Endothelial cell of umbilical vein (primary cell): Measurements from ENCODE around the gene RABEP1. TPM values are rescaled to one million over a fixed set of nuclear protein-coding genes. Genes with fewer than 3 reads are reported as not detected.

Experiments used
- BruUV-seq: library from RNA; stranded (reverse); fragments of 400-500 nt; replicated peaks from 2 replicates; lab custom pipeline; 2021; lab: Mats Ljungman, UMichigan
- CTCF ChIA-PET: fragments of 300-600, 350-600 bp; sonication (Branson Sonifier 250); formaldehyde crosslinking; loops from one replicate; lab custom pipeline; 2021; ENCODE audit warnings: antibody characterized with exemption, inconsistent platforms; lab: Charles Lee
- POLR2A ChIA-PET: fragments of 300-600, 350-600 bp; sonication (Branson Sonifier 250); formaldehyde crosslinking; loops from one replicate; lab custom pipeline; 2021; ENCODE audit warnings: antibody characterized with exemption, inconsistent platforms; lab: Charles Lee
- DNase-seq: peaks from one replicate; pipeline ENCODE4 v3.0.0-alpha.2; 2011; ENCODE audit warnings: low read depth, low spot score
- FAIRE-seq: peaks from 2 replicates; lab custom pipeline; 2011; peaks lifted over from hg19 to GRCh38; lab: Jason Lieb, UNC
- H2AFZ ChIP-seq: 2 replicates; pipeline ENCODE4 v1.6.0; 2012; ENCODE audit warnings: low read depth, low read length, control low read depth, inconsistent platforms
- H3K27ac ChIP-seq: 2 replicates; pipeline ENCODE4 v1.5.1; 2011; ENCODE audit warnings: low read depth, mild to moderate bottlenecking, control low read depth, low read length, moderate library complexity; ENCODE audit not compliant: insufficient read depth
- H3K27me3 ChIP-seq, 2 experiments: 2 replicates each; pipeline versions ENCODE4 v1.6.0 to v1.6.1; 2011; ENCODE audit warnings: low read length in 2 of 2, mixed read lengths in 1 of 2; ENCODE audit not compliant: control insufficient read depth in 2 of 2, insufficient read depth in 2 of 2
- H3K36me3 ChIP-seq, 2 experiments: 2 replicates in 1 of 2; 3 replicates in 1 of 2; pipeline ENCODE4 v1.5.1; 2011; ENCODE audit warnings: low read length in 2 of 2, mild to moderate bottlenecking in 1 of 2, moderate library complexity in 1 of 2; ENCODE audit not compliant: control insufficient read depth in 2 of 2, insufficient read depth in 2 of 2; ENCODE audit errors: extremely low read depth in 1 of 2
- H3K4me1 ChIP-seq: 3 replicates; pipeline ENCODE4 v1.5.1; 2011; ENCODE audit warnings: mild to moderate bottlenecking, low read length; ENCODE audit not compliant: control insufficient read depth, insufficient read depth; ENCODE audit errors: extremely low read depth
- H3K4me2 ChIP-seq: 2 replicates; pipeline ENCODE4 v1.6.1; 2011; ENCODE audit warnings: low read length, control low read depth, mixed read lengths; ENCODE audit not compliant: insufficient read depth
- H3K4me3 ChIP-seq, 3 experiments: fragments of 200-600 bp in 1 of 3; sonication (generic), shearing (Covaris generic) in 1 of 3; replicated peaks in 1 of 3; 2 replicates each; pipeline ENCODE4 v1.5.1; 2011 to 2016; ENCODE audit warnings: control low read depth in 3 of 3, low read length in 3 of 3, mild to moderate bottlenecking in 2 of 3, inconsistent platforms in 1 of 3, low read depth in 1 of 3, moderate library complexity in 1 of 3; ENCODE audit not compliant: insufficient read depth in 1 of 3
- H3K79me2 ChIP-seq: 2 replicates; pipeline ENCODE4 v1.6.0; 2012; ENCODE audit warnings: low read length, inconsistent platforms; ENCODE audit not compliant: control insufficient read depth, insufficient read depth
- H3K9ac ChIP-seq: replicated peaks from 2 replicates; pipeline ENCODE3; 2011; ENCODE audit warnings: low read length, control low read depth; ENCODE audit not compliant: insufficient read depth; ENCODE audit errors: extremely low read depth
- H3K9me1 ChIP-seq: replicated peaks from 3 replicates; pipeline ENCODE4 v1.6.0; 2011; ENCODE audit warnings: mild to moderate bottlenecking, low read length; ENCODE audit not compliant: control insufficient read depth, insufficient read depth; ENCODE audit errors: extremely low read depth
- H3K9me3 ChIP-seq: replicated peaks from 2 replicates; pipeline ENCODE4 v1.5.1; 2012; ENCODE audit warnings: low read length, inconsistent platforms; ENCODE audit not compliant: control insufficient read depth, insufficient read depth
- H4K20me1 ChIP-seq: replicated peaks from 2 replicates; pipeline ENCODE3; 2011; ENCODE audit warnings: mild to moderate bottlenecking, low read length; ENCODE audit not compliant: control insufficient read depth, insufficient read depth; ENCODE audit errors: extremely low read depth
- EZH2 ChIP-seq: IDR thresholded peaks from 2 replicates; pipeline ENCODE4 v1.6.1; 2012; ENCODE audit warnings: borderline replicate concordance, low read depth, mild to moderate bottlenecking, moderate library complexity, low read length, inconsistent platforms; ENCODE audit not compliant: severe bottlenecking
- FOS ChIP-seq: IDR thresholded peaks from 2 replicates; pipeline ENCODE4 v1.6.1; 2011; ENCODE audit warnings: mild to moderate bottlenecking, low read length, moderate library complexity, borderline replicate concordance; ENCODE audit not compliant: insufficient read depth
- GATA2 ChIP-seq: IDR thresholded peaks from 2 replicates; pipeline ENCODE4 v1.7.0; 2011; ENCODE audit warnings: low read depth, mild to moderate bottlenecking, moderate library complexity, mixed read lengths, low read length; ENCODE audit not compliant: insufficient read length, insufficient read depth
- JUN ChIP-seq: IDR thresholded peaks from 2 replicates; pipeline ENCODE4 v1.6.1; 2011; ENCODE audit warnings: borderline replicate concordance, low read depth; ENCODE audit not compliant: insufficient read length, insufficient read depth
- MYC ChIP-seq: IDR thresholded peaks from one replicate; pipeline ENCODE4 v1.6.1; 2011; ENCODE audit warnings: mild to moderate bottlenecking, low read depth, low read length
- POLR2A ChIP-seq: IDR thresholded peaks from 2 replicates; pipeline ENCODE4 v1.6.1; 2012; ENCODE audit warnings: low read depth, mild to moderate bottlenecking, control low read depth, low read length
- POLR2AphosphoS5 ChIP-seq: IDR thresholded peaks from 2 replicates; pipeline ENCODE4 v1.6.1; 2012; ENCODE audit warnings: low read depth, mild to moderate bottlenecking, control low read depth, low read length, moderate library complexity; ENCODE audit not compliant: insufficient read depth
- dilution Hi-C: fragments of 300-500 bp; cut with MboI; formaldehyde crosslinking; loops from one replicate; pipeline ENCODE4 v1.15.0; 2019; ENCODE audit warnings: low sequenced_read_pairs; ENCODE audit not compliant: extremely low pct_ligation_motif_present
- intact Hi-C: fragments of 100-400 bp; cut with micrococcal nuclease; formaldehyde crosslinking; loops from one replicate; pipeline ENCODE4 v1.10.0; 2022
- polyA plus RNA-seq, 4 experiments: library from polyadenylated mRNA; depleted of rRNA in 3 of 4; stranded (reverse) in 3 of 4; unstranded in 1 of 4; fragments of >200 nt; gene quantifications; 2 replicates each; pipeline versions ENCODE4 v1.2.1 to v1.2.3, GENCODE V29; 2011 to 2012; ENCODE audit warnings: missing spikeins in 1 of 4
- total RNA-seq: library from RNA; stranded (reverse); gene quantifications from 2 replicates; pipeline ENCODE4 v1.2.3, GENCODE V29; 2021
- TF ChIP-seq, protein P1 (sequence below), 2 donors: IDR thresholded peaks; 1 replicate in 1 of 2; 2 replicates in 1 of 2; pipeline ENCODE4 v1.5.1; 2011; ENCODE audit warnings: low read length in 2 of 2, mild to moderate bottlenecking in 2 of 2, moderate library complexity in 2 of 2, control low read depth in 1 of 2, inconsistent platforms in 1 of 2, low read depth in 1 of 2; ENCODE audit not compliant: insufficient read depth in 1 of 2; ENCODE audit errors: extremely low read depth in 1 of 2
- TF ChIP-seq, protein P2 (sequence below): IDR thresholded peaks from 2 replicates; pipeline ENCODE4 v1.6.1; 2011; ENCODE audit not compliant: insufficient read depth, insufficient read length

Gene RABEP1
- total and polyA plus RNA-seq, 2 donors (not counting 3 experiments of a cell fraction or from before 2014, with no cell fraction given) = 10.1 to 54.8 TPM

DNA sequence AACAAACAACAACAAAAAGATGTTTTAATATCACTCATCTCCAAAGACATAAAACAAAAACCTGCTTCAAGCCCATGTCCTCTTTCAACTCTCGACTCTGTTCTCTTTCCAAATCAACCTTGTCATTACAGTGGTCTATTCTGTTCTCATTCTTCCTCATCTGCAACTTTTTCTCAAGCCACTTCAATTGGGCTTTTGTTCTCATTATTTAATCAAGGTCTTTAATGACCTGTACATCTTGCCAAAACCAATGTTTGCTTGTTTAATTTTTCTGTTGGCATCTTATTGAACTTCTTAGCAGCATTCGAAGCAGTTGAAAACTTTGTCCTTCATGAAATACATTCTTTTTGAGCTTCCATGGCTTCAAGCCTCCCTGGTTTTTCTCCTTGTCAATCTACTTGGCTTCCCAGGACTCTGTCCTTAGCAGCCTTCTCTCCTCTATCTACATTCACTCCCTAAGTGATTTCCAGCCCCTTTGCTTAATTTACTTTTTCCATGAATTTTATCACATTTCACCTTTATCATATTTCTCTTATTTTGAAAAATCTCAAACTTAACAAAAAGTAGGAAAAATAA, 19.6 kb upstream of the RABEP1 start:
- no peak for TF ChIP-seq MYC
- no peak for TF ChIP-seq FOS
- TF ChIP-seq JUN = no peak
- TF ChIP-seq, protein P1, sequence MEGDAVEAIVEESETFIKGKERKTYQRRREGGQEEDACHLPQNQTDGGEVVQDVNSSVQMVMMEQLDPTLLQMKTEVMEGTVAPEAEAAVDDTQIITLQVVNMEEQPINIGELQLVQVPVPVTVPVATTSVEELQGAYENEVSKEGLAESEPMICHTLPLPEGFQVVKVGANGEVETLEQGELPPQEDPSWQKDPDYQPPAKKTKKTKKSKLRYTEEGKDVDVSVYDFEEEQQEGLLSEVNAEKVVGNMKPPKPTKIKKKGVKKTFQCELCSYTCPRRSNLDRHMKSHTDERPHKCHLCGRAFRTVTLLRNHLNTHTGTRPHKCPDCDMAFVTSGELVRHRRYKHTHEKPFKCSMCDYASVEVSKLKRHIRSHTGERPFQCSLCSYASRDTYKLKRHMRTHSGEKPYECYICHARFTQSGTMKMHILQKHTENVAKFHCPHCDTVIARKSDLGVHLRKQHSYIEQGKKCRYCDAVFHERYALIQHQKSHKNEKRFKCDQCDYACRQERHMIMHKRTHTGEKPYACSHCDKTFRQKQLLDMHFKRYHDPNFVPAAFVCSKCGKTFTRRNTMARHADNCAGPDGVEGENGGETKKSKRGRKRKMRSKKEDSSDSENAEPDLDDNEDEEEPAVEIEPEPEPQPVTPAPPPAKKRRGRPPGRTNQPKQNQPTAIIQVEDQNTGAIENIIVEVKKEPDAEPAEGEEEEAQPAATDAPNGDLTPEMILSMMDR (IDR thresholded peaks at IDR 0.05; ENCODE audit: extremely low read depth in 1 of 2, insufficient read depth in 1 of 2, low read depth in 1 of 2, low read length in 2 of 2) = no peak
- TF ChIP-seq GATA2 = no peak
- no peak for TF ChIP-seq POLR2AphosphoS5
- no peak for TF ChIP-seq EZH2
- TF ChIP-seq, protein P2, sequence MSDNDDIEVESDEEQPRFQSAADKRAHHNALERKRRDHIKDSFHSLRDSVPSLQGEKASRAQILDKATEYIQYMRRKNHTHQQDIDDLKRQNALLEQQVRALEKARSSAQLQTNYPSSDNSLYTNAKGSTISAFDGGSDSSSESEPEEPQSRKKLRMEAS = no peak
- TF ChIP-seq POLR2A = no peak
- Histone ChIP-seq H3K79me2 (no peaks in the 10 kb centered on the region), H3K36me3 (no peaks in the 10 kb centered on the region), H2AFZ (no peak overlapping the region), H4K20me1 (no peaks in the 10 kb centered on the region), H3K4me3 (no peak overlapping the region), H3K27me3 (peaks cover 0 to 1% of the 10 kb centered on the region in 2 experiments), H3K9me1 (peaks cover 2% of the 10 kb centered on the region), H3K9ac (no peak overlapping the region), H3K27ac (no peak overlapping the region), H3K4me1 (no peaks in the 10 kb centered on the region), H3K4me2 (no peak overlapping the region), H3K9me3 (no peaks in the 10 kb centered on the region)
- dilution Hi-C loops (no loop called here), intact Hi-C loops (no loop called here)
- POLR2A ChIA-PET = no interaction called here
- no peak for FAIRE-seq
- BruUV-seq = no TSS peak
- CTCF ChIA-PET = no interaction called here
- no peak for DNase-seq
